PC-9 (cell line): Measurements from ENCODE around the gene PNKD. TPM values are rescaled to one million over a fixed set of nuclear protein-coding genes. Genes with fewer than 3 reads are reported as not detected.

ENCODE experiments used
- BruUV-seq: library from RNA; stranded (reverse); fragments of 400-500 nt; replicated peaks from 2 replicates; lab custom pipeline; 2021; lab: Mats Ljungman, UMichigan
- CTCF ChIA-PET: fragments of 300-600 bp; sonication (Branson Sonifier 250); formaldehyde crosslinking; loops from one replicate; lab custom pipeline; 2022; ENCODE audit warnings: antibody characterized with exemption; lab: Charles Lee
- POLR2A ChIA-PET: fragments of 300-600 bp; sonication (Branson Sonifier 250); formaldehyde crosslinking; loops from one replicate; lab custom pipeline; 2022; ENCODE audit warnings: antibody characterized with exemption; ENCODE audit not compliant: unreplicated experiment; lab: Charles Lee
- DNase-seq, 2 experiments: peaks; one replicate each; pipeline versions ENCODE4 v3.0.0 to v3.0.0-alpha.2; 2015 to 2022; ENCODE audit warnings: mixed read lengths in 1 of 2
- H2AFZ ChIP-seq: fragments of 200-600 bp; sonication (generic); 2 replicates; pipeline ENCODE4 v1.8.1; 2017; ENCODE audit warnings: antibody characterized with exemption
- H3F3A ChIP-seq: fragments of 200-600 bp; sonication (generic); 2 replicates; pipeline ENCODE4 v1.8.1; 2017; ENCODE audit warnings: antibody characterized with exemption, mild to moderate bottlenecking, low read depth; ENCODE audit not compliant: insufficient read depth
- H3K27ac ChIP-seq: fragments of 200-600 bp; sonication (generic); 2 replicates; pipeline ENCODE4 v1.6.1; 2016; ENCODE audit warnings: mixed run types
- H3K27me3 ChIP-seq: fragments of 200-600 bp; sonication (generic); 2 replicates; pipeline ENCODE4 v1.6.1; 2016; ENCODE audit warnings: low read depth, mixed run types; ENCODE audit not compliant: insufficient read depth
- H3K36me3 ChIP-seq: fragments of 200-600 bp; sonication (generic); 2 replicates; pipeline ENCODE4 v1.6.1; 2016; ENCODE audit warnings: low read depth, mixed run types
- H3K4me1 ChIP-seq: fragments of 200-600 bp; sonication (generic); replicated peaks from 2 replicates; pipeline ENCODE4 v1.6.1; 2016; ENCODE audit warnings: mixed run types; ENCODE audit not compliant: insufficient read depth
- H3K4me2 ChIP-seq: fragments of 200-600 bp; sonication (generic); 2 replicates; pipeline ENCODE4 v1.6.1; 2017; ENCODE audit warnings: mixed run types
- H3K4me3 ChIP-seq: fragments of 200-600 bp; sonication (generic); 2 replicates; pipeline ENCODE4 v1.6.1; 2016; ENCODE audit warnings: mixed run types
- H3K79me2 ChIP-seq: fragments of 200-600 bp; sonication (generic); 2 replicates; pipeline ENCODE4 v1.6.1; 2017; ENCODE audit warnings: low read depth, mixed run types
- H3K9me2 ChIP-seq: fragments of 200-600 bp; sonication (generic); 2 replicates; pipeline ENCODE4 v1.8.1; 2017; ENCODE audit warnings: mild to moderate bottlenecking; ENCODE audit not compliant: insufficient read depth
- H3K9me3 ChIP-seq: fragments of 200-600 bp; sonication (generic); 2 replicates; pipeline ENCODE4 v1.8.1; 2016; ENCODE audit warnings: low read depth; ENCODE audit not compliant: insufficient read depth
- H4K20me1 ChIP-seq: fragments of 200-600 bp; sonication (generic); 2 replicates; pipeline ENCODE4 v1.8.1; 2017; ENCODE audit not compliant: insufficient read depth
- EZH2 ChIP-seq: fragments of 200-600 bp; sonication (generic); IDR thresholded peaks from 2 replicates; pipeline ENCODE4 v1.8.0; 2017; ENCODE audit warnings: antibody characterized with exemption, low read depth
- intact Hi-C: fragments of 100-400 bp; cut with micrococcal nuclease; formaldehyde crosslinking; loops from one replicate; pipeline ENCODE4 v1.10.0; 2022; ENCODE audit not compliant: unreplicated experiment
- total RNA-seq: library from RNA; stranded (reverse); gene quantifications from 2 replicates; pipeline ENCODE4 v1.2.3, GENCODE V29; 2021
- TF ChIP-seq, protein P1 (sequence below): fragments of 200-600 bp; sonication (generic); conservative IDR thresholded peaks from 2 replicates; pipeline ENCODE4 v1.6.1; 2017; ENCODE audit warnings: mixed run types, antibody characterized with exemption, mild to moderate bottlenecking, moderate library complexity

The PNKD gene
- total RNA-seq, 1 experiment from 2014 or later: 102 TPM

DNA sequence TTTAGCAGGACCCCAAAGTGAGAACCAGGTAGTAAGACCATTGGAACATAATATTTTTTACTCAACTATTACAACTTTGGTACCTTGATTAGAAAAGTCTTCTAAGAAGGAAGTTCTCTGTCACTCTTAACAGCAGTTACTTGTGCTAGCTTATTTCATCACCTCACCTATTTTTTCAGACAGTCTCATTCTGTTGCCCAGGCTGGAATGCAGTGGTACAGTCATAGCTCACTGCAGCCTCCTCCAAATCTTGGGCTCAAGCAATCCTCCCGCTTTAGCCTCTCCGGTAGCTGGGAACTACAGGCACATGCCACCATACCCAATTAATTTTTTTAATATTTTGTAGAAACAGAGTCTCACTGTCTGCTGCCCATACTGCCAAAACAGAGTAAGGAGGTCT is 35.3 kb upstream of the PNKD start:
- Histone ChIP-seq H4K20me1 (no peaks in the 10 kb centered on the region; the same call in 1 of the 2 replicates), H3K36me3 (peaks cover 72% of the 10 kb centered on the region), H3K79me2 (peaks cover 13% of the 10 kb centered on the region; the same call in 1 of the 2 replicates), H3K27me3 (no peaks in the 10 kb centered on the region), H3K4me2 (no peak overlapping the region), H2AFZ (no peak overlapping the region), H3K9me3 (no peaks in the 10 kb centered on the region), H3K9me2 (no peaks in the 10 kb centered on the region), H3F3A (peaks cover 14% of the 10 kb centered on the region; the same call in 1 of the 2 replicates), H3K4me3 (no peak overlapping the region), H3K27ac (no peak overlapping the region), H3K4me1 (peaks cover 9% of the 10 kb centered on the region)
- DNase-seq: no peak
- ChIA-PET CTCF (no interaction called here), POLR2A (no interaction called here)
- TF ChIP-seq EZH2: no peak
- TF ChIP-seq, protein P1, sequence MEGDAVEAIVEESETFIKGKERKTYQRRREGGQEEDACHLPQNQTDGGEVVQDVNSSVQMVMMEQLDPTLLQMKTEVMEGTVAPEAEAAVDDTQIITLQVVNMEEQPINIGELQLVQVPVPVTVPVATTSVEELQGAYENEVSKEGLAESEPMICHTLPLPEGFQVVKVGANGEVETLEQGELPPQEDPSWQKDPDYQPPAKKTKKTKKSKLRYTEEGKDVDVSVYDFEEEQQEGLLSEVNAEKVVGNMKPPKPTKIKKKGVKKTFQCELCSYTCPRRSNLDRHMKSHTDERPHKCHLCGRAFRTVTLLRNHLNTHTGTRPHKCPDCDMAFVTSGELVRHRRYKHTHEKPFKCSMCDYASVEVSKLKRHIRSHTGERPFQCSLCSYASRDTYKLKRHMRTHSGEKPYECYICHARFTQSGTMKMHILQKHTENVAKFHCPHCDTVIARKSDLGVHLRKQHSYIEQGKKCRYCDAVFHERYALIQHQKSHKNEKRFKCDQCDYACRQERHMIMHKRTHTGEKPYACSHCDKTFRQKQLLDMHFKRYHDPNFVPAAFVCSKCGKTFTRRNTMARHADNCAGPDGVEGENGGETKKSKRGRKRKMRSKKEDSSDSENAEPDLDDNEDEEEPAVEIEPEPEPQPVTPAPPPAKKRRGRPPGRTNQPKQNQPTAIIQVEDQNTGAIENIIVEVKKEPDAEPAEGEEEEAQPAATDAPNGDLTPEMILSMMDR: no peak
- intact Hi-C loops: no loop called here
- no TSS peak for BruUV-seq

DNA sequence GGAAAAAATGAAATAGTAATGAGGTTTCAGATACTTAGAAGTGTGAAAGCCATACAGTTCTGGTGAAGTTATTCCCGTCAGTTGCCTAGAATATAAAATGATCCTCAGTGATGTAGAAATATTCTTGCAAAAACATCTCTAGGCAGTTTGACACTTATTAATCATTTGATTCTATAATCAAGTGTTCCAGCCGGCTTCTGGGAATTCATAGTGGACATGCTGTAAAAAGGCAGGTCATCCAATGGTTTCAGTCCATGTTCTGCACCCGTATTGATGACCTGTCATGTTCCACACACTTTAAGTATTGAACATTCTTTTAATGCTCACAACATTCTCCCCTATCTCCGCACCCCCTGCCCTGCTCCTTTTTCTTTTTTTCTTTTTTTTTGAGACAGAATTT is 33.5 kb upstream of the PNKD start:
- no TSS peak for BruUV-seq
- Histone ChIP-seq H3K9me2 (no peaks in the 10 kb centered on the region), H3K79me2 (no peaks in the 10 kb centered on the region; the same call in 1 of the 2 replicates), H3K4me1 (no peaks in the 10 kb centered on the region), H2AFZ (no peak overlapping the region), H3K27ac (no peak overlapping the region), H3K27me3 (no peaks in the 10 kb centered on the region), H3K4me3 (no peak overlapping the region), H3K9me3 (no peaks in the 10 kb centered on the region), H4K20me1 (no peaks in the 10 kb centered on the region; the same call in 1 of the 2 replicates), H3K36me3 (peaks cover 55% of the 10 kb centered on the region), H3K4me2 (no peak overlapping the region), H3F3A (peaks cover 10% of the 10 kb centered on the region; the same call in 1 of the 2 replicates)
- no peak for DNase-seq
- intact Hi-C loops: no loop called here
- ChIA-PET POLR2A (no interaction called here), CTCF (no interaction called here)
- TF ChIP-seq, protein P1: no peak
- TF ChIP-seq EZH2: no peak

- no peaks in the 10 kb centered on the region for H3K79me2 ChIP-seq
Observed at GRCh38 chr2:218238887-218239286, 31.4 kb upstream of the PNKD start.

More at GRCh38 chr2:218238887-218239286, 31.4 kb upstream of the PNKD start:
- H3K27ac ChIP-seq: no peak overlapping the region
- TF ChIP-seq, protein P1: no peak
- no peak for TF ChIP-seq EZH2
- peaks cover 15% of the 10 kb centered on the region; the same call in 1 of the 2 replicates for H3F3A ChIP-seq
- no peaks in the 10 kb centered on the region for H3K9me3 ChIP-seq
- BruUV-seq: no TSS peak
- POLR2A ChIA-PET: no interaction called here
- H2AFZ ChIP-seq: no peak overlapping the region
- CTCF ChIA-PET: interaction anchor here (0.7 kb wide), 1 partner anchor 237 kb away, joined by 5 read pairs; no protein-coding TSS in a partner anchor
- H3K4me3 ChIP-seq: no peak overlapping the region
- no peaks in the 10 kb centered on the region for H3K9me2 ChIP-seq
- no peak overlapping the region for H3K4me2 ChIP-seq
- DNase-seq: no peak
- no peaks in the 10 kb centered on the region for H3K27me3 ChIP-seq
- H4K20me1 ChIP-seq: no peaks in the 10 kb centered on the region; the same call in 1 of the 2 replicates
- intact Hi-C loops: no loop called here
- H3K4me1 ChIP-seq: no peaks in the 10 kb centered on the region
- peaks cover 57% of the 10 kb centered on the region for H3K36me3 ChIP-seq
